ENCODE results near the gene SSR1.

- TF ChIP-seq CTCF (IDR thresholded peaks at IDR 0.05; ENCODE audit: low read length) (no peak), EZH2 (optimal IDR thresholded peaks at IDR 0.05; ENCODE audit: low read depth, low read length) (no peak)
Observed at GRCh38 chr6:7271205-7271534, 41.8 kb downstream of the SSR1 start.

Measured in MM.1S (cell line).